GM23248 (cell line): ENCODE results near the gene FAM222B.

Experiments
- EZH2 ChIP-seq: fragments of 200-600 bp; sonication (generic); IDR thresholded peaks from 2 replicates; pipeline ENCODE4 v1.6.1; 2018; ENCODE audit warnings: antibody characterized with exemption, mild to moderate bottlenecking; ENCODE audit not compliant: insufficient read depth, poor library complexity, severe bottlenecking
- EZH2phosphoT487 ChIP-seq: fragments of 200-600 bp; sonication (generic); IDR thresholded peaks from 2 replicates; pipeline ENCODE4 v1.6.1; 2018; ENCODE audit warnings: antibody characterized with exemption, moderate library complexity, mild to moderate bottlenecking, low read depth; ENCODE audit not compliant: insufficient read depth

GRCh38 chr17:28818819-28819221 is 23.8 kb downstream of the FAM222B start:
- TF ChIP-seq EZH2 (no peak), EZH2phosphoT487 (no peak)
